B cell (primary cell): Measurements from ENCODE around the gene IKBKG. TPM values are rescaled to one million over a fixed set of nuclear protein-coding genes. Genes with fewer than 3 reads are reported as not detected.

Source experiments
- ATAC-seq: fragments of 200-7000 bp; cut with Tn5 transposase; one replicate; pipeline ENCODE4 v1.10.0; 2021; ENCODE audit warnings: low read depth, mild to moderate bottlenecking, moderate number of reproducible peaks, moderate library complexity
- CTCF ChIA-PET: fragments of 350-600 bp; sonication (Branson Sonifier 250); formaldehyde crosslinking; loops from one replicate; lab custom pipeline; 2021; ENCODE audit warnings: antibody characterized with exemption, inconsistent platforms; lab: Charles Lee
- POLR2A ChIA-PET: fragments of 350-600 bp; sonication (Branson Sonifier 250); formaldehyde crosslinking; loops from one replicate; lab custom pipeline; 2021; ENCODE audit warnings: antibody characterized with exemption; lab: Charles Lee
- DNase-seq: peaks from one replicate; pipeline ENCODE4 v3.0.0; 2013
- H2AFZ ChIP-seq: 2 replicates; pipeline ENCODE4 v1.6.1; 2012; ENCODE audit warnings: mild to moderate bottlenecking, low read depth, low read length; ENCODE audit not compliant: insufficient read depth, poor library complexity, severe bottlenecking
- H3K27ac ChIP-seq, 2 donors: 1 replicate in 1 of 2; 2 replicates in 1 of 2; pipeline ENCODE4 v1.5.1; 2012 to 2013; ENCODE audit warnings: low read length in 2 of 2, mild to moderate bottlenecking in 2 of 2, moderate library complexity in 1 of 2
- H3K27me3 ChIP-seq, 4 experiments: fragments of 200-600 bp in 1 of 4; sonication (generic) in 1 of 4; replicated peaks in 1 of 4; 1 replicate in 2 of 4; 2 replicates in 2 of 4; pipeline versions ENCODE4 v1.6.1 to v1.7.0; 2013 to 2016; ENCODE audit warnings: low read length in 3 of 4, mild to moderate bottlenecking in 2 of 4, mixed read lengths in 1 of 4, moderate library complexity in 1 of 4; ENCODE audit not compliant: insufficient read depth in 4 of 4, control insufficient read depth in 3 of 4; ENCODE audit errors: control extremely low read depth in 1 of 4
- H3K36me3 ChIP-seq, 2 experiments: replicated peaks in 1 of 2; 1 replicate in 1 of 2; 2 replicates in 1 of 2; pipeline versions ENCODE4 v1.6.1 to v1.7.1; 2013; ENCODE audit warnings: low read length in 1 of 2; ENCODE audit not compliant: insufficient read depth in 2 of 2, control insufficient read depth in 1 of 2; ENCODE audit errors: control extremely low read depth in 1 of 2, extremely low read depth in 1 of 2
- H3K4me1 ChIP-seq, 2 donors: fragments of 200-600 bp in 1 of 2; sonication (generic) in 1 of 2; 1 replicate in 1 of 2; 2 replicates in 1 of 2; pipeline versions ENCODE4 v1.5.1 to v1.6.1; 2013 to 2017; ENCODE audit warnings: low read length in 2 of 2; ENCODE audit not compliant: control insufficient read depth in 2 of 2, insufficient read depth in 2 of 2
- H3K4me2 ChIP-seq: replicated peaks from 2 replicates; pipeline ENCODE3; 2012; ENCODE audit warnings: mild to moderate bottlenecking, low read depth, low read length; ENCODE audit not compliant: poor library complexity, severe bottlenecking
- H3K4me3 ChIP-seq, 5 experiments: fragments of 200-600 bp in 1 of 5; sonication (generic) in 1 of 5; 1 replicate in 3 of 5; 2 replicates in 2 of 5; pipeline versions ENCODE4 v1.5.1 to v1.7.0; 2011 to 2016; ENCODE audit warnings: low read length in 4 of 5, mild to moderate bottlenecking in 4 of 5, low read depth in 2 of 5, control low read depth in 1 of 5, moderate library complexity in 1 of 5; ENCODE audit not compliant: insufficient read depth in 1 of 5; ENCODE audit errors: control extremely low read depth in 1 of 5, extremely low read depth in 1 of 5
- H3K79me2 ChIP-seq: fragments of 200-600 bp; sonication (generic); one replicate; pipeline ENCODE4 v1.6.0; 2016; ENCODE audit warnings: low read length; ENCODE audit not compliant: control insufficient read depth, insufficient read depth
- H3K9ac ChIP-seq: fragments of 200-600 bp; sonication (generic); 2 replicates; pipeline ENCODE4 v1.6.1; 2017; ENCODE audit warnings: mild to moderate bottlenecking, low read length, moderate library complexity
- H3K9me3 ChIP-seq, 3 donors: one replicate each; pipeline versions ENCODE4 v1.6.1 to v1.7.1; 2013; ENCODE audit warnings: low read length in 2 of 3; ENCODE audit not compliant: control insufficient read depth in 2 of 3, insufficient read depth in 1 of 3; ENCODE audit errors: control extremely low read depth in 1 of 3
- H4K20me1 ChIP-seq: 2 replicates; pipeline ENCODE4 v1.6.0; 2012; ENCODE audit warnings: mild to moderate bottlenecking, low read length; ENCODE audit not compliant: insufficient read depth, control insufficient read depth, poor library complexity, severe bottlenecking
- H3K27ac Mint-ChIP-seq: one replicate; pipeline ENCODE4 v1.8.0; 2021; ENCODE audit warnings: mixed read lengths
- H3K27me3 Mint-ChIP-seq: one replicate; pipeline ENCODE4 v1.8.0; 2021; ENCODE audit warnings: mixed read lengths
- H3K4me1 Mint-ChIP-seq: one replicate; pipeline ENCODE4 v1.8.0; 2021; ENCODE audit warnings: mixed read lengths
- H3K4me3 Mint-ChIP-seq: one replicate; pipeline ENCODE4 v1.8.0; 2021; ENCODE audit warnings: mixed read lengths
- H3K9me3 Mint-ChIP-seq: one replicate; pipeline ENCODE4 v1.8.0; 2022; ENCODE audit warnings: mixed read lengths; ENCODE audit not compliant: insufficient read depth
- EZH2 ChIP-seq: IDR thresholded peaks from 2 replicates; pipeline ENCODE4 v1.6.1; 2012; ENCODE audit warnings: borderline replicate concordance, low read depth, mild to moderate bottlenecking, moderate library complexity, low read length; ENCODE audit not compliant: insufficient read depth, poor library complexity, severe bottlenecking
- WGBS: methylation state at CpG from one replicate; pipeline ENCODE4 v1.1.5; 2013; ENCODE audit warnings: missing lambda C conversion rate; ENCODE audit not compliant: insufficient coverage; 5-methylcytosine and 5-hydroxymethylcytosine counted together
- intact Hi-C: fragments of 100-400 bp; cut with micrococcal nuclease; formaldehyde crosslinking; loops from one replicate; pipeline ENCODE4 v1.10.0; 2022
- polyA plus RNA-seq: library from polyadenylated mRNA; depleted of rRNA; stranded (reverse); fragments of >200 nt; gene quantifications from 2 replicates; pipeline ENCODE4 v1.2.3, GENCODE V29; 2012
- total RNA-seq, 2 donors: library from RNA; stranded (reverse); fragments of 120-200 nt in 1 of 2; gene quantifications; 1 replicate in 1 of 2; 2 replicates in 1 of 2; pipeline versions ENCODE4 v1.2.3 to v1.2.4, GENCODE V29; 2013 to 2022
- TF ChIP-seq, protein P1 (sequence below): fragments of 200-600 bp; IDR thresholded peaks from one replicate; pipeline ENCODE4 v1.8.0; 2022; ENCODE audit warnings: antibody characterized with exemption, mild to moderate bottlenecking

The IKBKG gene
- total and polyA plus RNA-seq, 2 donors (not counting 1 experiment from before 2014, with no cell fraction given) = 46.7 to 65.1 TPM

DNA sequence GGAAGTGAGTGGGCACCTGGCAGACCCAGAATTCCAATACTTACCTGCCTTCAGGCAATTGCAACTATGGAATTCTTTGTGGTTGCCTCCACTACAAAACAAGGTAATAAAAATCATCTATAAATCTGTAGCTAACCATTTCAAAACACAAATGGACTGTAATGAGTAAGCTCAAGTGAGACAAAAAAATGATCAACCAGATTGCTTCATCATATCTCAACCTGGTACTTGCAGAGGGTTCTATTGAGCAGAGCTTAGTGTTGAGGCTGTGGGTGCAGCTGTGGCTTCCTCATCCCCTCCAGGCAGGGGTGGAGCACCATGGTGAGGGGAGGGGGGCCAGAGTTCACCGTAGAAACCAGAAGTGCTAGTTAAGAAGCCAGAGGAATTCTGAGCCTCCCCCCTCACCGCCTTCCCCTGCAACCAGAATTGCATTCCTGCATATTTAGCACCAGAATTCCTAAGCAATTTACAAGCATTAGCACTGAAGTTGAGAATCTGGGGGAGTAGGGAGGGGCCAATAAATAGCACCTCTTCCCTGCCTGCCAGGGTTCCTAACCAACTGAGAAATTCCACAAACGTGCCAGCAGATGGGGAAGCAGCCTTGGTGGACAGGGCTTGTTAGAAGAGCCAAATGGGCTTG lies 49.0 kb downstream of the IKBKG start:
- H4K20me1 ChIP-seq = no peaks in the 10 kb centered on the region
- ChIA-PET CTCF (no interaction called here), POLR2A (no interaction called here)
- H3K27me3 ChIP-seq = no peaks in the 10 kb centered on the region
- H3K4me3 ChIP-seq = no peak overlapping the region
- H3K36me3 ChIP-seq = no peaks in the 10 kb centered on the region
- H3K9ac ChIP-seq = no peak overlapping the region
- no peak overlapping the region for H2AFZ ChIP-seq
- TF ChIP-seq, protein P1, sequence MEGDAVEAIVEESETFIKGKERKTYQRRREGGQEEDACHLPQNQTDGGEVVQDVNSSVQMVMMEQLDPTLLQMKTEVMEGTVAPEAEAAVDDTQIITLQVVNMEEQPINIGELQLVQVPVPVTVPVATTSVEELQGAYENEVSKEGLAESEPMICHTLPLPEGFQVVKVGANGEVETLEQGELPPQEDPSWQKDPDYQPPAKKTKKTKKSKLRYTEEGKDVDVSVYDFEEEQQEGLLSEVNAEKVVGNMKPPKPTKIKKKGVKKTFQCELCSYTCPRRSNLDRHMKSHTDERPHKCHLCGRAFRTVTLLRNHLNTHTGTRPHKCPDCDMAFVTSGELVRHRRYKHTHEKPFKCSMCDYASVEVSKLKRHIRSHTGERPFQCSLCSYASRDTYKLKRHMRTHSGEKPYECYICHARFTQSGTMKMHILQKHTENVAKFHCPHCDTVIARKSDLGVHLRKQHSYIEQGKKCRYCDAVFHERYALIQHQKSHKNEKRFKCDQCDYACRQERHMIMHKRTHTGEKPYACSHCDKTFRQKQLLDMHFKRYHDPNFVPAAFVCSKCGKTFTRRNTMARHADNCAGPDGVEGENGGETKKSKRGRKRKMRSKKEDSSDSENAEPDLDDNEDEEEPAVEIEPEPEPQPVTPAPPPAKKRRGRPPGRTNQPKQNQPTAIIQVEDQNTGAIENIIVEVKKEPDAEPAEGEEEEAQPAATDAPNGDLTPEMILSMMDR = no peak
- TF ChIP-seq EZH2 = no peak
- H3K4me1 ChIP-seq = no peaks in the 10 kb centered on the region
- H3K9me3 Mint-ChIP-seq = no peaks in the 10 kb centered on the region
- H3K9me3 ChIP-seq = peaks cover 0 to 11% (median 0%) of the 10 kb centered on the region in 3 donors
- no peaks in the 10 kb centered on the region for H3K4me1 Mint-ChIP-seq
- peaks cover 12% of the 10 kb centered on the region for H3K27me3 Mint-ChIP-seq
- H3K27ac Mint-ChIP-seq = no peak overlapping the region
- no peak overlapping the region for H3K4me3 Mint-ChIP-seq
- WGBS = no CpG with 5 or more reads among the region's 3 CpGs
- no peak overlapping the region for H3K4me2 ChIP-seq
- intact Hi-C loops = no loop called here
- no peak for DNase-seq
- no peaks in the 10 kb centered on the region for H3K79me2 ChIP-seq
- no peak for ATAC-seq
- no peak overlapping the region for H3K27ac ChIP-seq

DNA sequence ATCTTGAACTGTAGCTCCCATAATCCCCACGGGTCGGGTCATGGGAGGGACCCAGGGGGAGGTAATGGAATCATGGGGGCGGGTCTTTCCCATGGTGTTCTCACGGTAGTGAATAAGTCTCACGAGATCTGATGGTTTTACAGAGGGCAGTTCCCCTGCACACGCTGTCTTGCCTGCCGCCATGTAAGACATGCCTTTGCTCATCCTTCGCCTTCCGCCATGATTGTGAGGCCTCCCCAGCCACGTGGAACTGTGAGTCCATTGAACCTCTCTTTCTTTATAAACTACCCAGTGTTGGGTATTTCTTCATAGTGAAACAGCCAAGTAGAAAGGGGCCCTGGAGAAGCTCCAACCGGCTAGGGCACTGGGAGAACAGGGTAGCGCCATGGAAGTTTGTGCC lies 49.8 kb downstream of the IKBKG start:
- ATAC-seq (no peak), DNase-seq (no peak)
- Histone ChIP-seq H3K4me2 (no peak overlapping the region), H4K20me1 (no peaks in the 10 kb centered on the region), H3K36me3 (no peaks in the 10 kb centered on the region), H3K4me3 (no peak overlapping the region), H3K27me3 (no peaks in the 10 kb centered on the region), H3K27ac (no peak overlapping the region), H2AFZ (no peak overlapping the region), H3K9me3 (peaks cover 0 to 6% (median 0%) of the 10 kb centered on the region in 3 donors), H3K9ac (no peak overlapping the region), H3K79me2 (no peaks in the 10 kb centered on the region), H3K4me1 (no peaks in the 10 kb centered on the region)
- WGBS = no CpG with 5 or more reads among the region's 12 CpGs
- CTCF ChIA-PET = no interaction called here
- POLR2A ChIA-PET = no interaction called here
- TF ChIP-seq, protein P1 = no peak
- TF ChIP-seq EZH2 = no peak
- H3K27ac Mint-ChIP-seq = no peak overlapping the region
- no peaks in the 10 kb centered on the region for H3K9me3 Mint-ChIP-seq
- H3K4me3 Mint-ChIP-seq = no peak overlapping the region
- H3K4me1 Mint-ChIP-seq = no peaks in the 10 kb centered on the region
- H3K27me3 Mint-ChIP-seq = peaks cover 11% of the 10 kb centered on the region
- intact Hi-C loops = no loop called here
